Mammary epithelial cell (primary cell): ENCODE measurements around the gene UCN2.

Source experiments
- EZH2 ChIP-seq: IDR thresholded peaks from 2 replicates; pipeline ENCODE4 v1.6.1; 2012; ENCODE audit warnings: low read length, inconsistent platforms, borderline replicate concordance
- TF ChIP-seq, protein P1 (sequence below), 2 donors: IDR thresholded peaks in 1 of 2; conservative IDR thresholded peaks in 1 of 2; 2 replicates each; pipeline ENCODE4 v1.5.1; 2011 to 2012; ENCODE audit warnings: inconsistent platforms in 2 of 2, low read length in 2 of 2, mild to moderate bottlenecking in 2 of 2, control low read depth in 1 of 2, low read depth in 1 of 2; ENCODE audit not compliant: insufficient read depth in 1 of 2; ENCODE audit errors: extremely low read depth in 1 of 2

DNA sequence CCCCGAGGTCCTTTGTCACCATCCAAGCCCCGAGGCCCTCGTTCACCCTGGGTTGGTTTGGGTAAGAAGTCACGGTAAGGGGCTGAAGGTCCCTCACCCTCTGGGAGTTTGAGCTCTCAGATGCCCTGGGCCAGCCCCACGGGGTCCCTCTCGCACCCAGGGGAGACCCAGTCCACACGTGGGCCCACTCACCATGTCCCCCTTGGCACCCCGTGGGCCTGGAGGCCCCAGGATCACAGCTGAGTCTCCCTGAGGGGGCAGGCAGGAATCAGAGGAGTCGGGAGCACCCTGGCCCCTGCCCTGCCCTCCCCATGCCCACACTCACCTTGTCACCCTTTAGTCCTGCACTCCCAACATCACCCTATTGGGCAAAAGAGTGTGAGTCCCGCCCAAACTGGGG lies 5.8 kb upstream of the UCN2 start:
- TF ChIP-seq, protein P1, sequence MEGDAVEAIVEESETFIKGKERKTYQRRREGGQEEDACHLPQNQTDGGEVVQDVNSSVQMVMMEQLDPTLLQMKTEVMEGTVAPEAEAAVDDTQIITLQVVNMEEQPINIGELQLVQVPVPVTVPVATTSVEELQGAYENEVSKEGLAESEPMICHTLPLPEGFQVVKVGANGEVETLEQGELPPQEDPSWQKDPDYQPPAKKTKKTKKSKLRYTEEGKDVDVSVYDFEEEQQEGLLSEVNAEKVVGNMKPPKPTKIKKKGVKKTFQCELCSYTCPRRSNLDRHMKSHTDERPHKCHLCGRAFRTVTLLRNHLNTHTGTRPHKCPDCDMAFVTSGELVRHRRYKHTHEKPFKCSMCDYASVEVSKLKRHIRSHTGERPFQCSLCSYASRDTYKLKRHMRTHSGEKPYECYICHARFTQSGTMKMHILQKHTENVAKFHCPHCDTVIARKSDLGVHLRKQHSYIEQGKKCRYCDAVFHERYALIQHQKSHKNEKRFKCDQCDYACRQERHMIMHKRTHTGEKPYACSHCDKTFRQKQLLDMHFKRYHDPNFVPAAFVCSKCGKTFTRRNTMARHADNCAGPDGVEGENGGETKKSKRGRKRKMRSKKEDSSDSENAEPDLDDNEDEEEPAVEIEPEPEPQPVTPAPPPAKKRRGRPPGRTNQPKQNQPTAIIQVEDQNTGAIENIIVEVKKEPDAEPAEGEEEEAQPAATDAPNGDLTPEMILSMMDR (conservative IDR thresholded peaks at IDR 0.05 in 1 of 2, IDR thresholded peaks at IDR 0.05 in 1 of 2; ENCODE audit: extremely low read depth in 1 of 2, insufficient read depth in 1 of 2, low read depth in 1 of 2, low read length in 2 of 2) = no peak
- TF ChIP-seq EZH2 = no peak
